GM18873 (cell line): ENCODE results near the gene SLC35B4.
A peak's percentile ranks its signal among the peaks of the same experiment; 100 is the strongest.
"Not testable (repeated sequence)": the region's sequence is repeated elsewhere in the genome, so short reads cannot be mapped to it uniquely, and the experiment has no call there.

Experiments used
- ATAC-seq: cut with Tn5 transposase; IDR thresholded peaks from one replicate; pipeline ENCODE4 v1.9.1; 2021; ENCODE audit warnings: mild to moderate bottlenecking, moderate library complexity, moderate number of reproducible peaks; ENCODE audit not compliant: unreplicated experiment, low FRiP score

Gene SLC35B4

GRCh38 chr7:134297489-134297888, 19.2 kb downstream of the SLC35B4 start:
- ATAC-seq: no peak

- not testable (repeated sequence) for ATAC-seq
Observed at GRCh38 chr7:134295982-134296381, 20.7 kb downstream of the SLC35B4 start.

GRCh38 chr7:134293002-134293740, 23.6 kb downstream of the SLC35B4 start:
- ATAC-seq: peak; percentile 100

- ATAC-seq: no peak
Observed at GRCh38 chr7:134290286-134290685, 26.4 kb downstream of the SLC35B4 start.

- no peak for ATAC-seq
Observed at GRCh38 chr7:134289841-134290240, 26.9 kb downstream of the SLC35B4 start.

GRCh38 chr7:134289423-134289822, 27.3 kb downstream of the SLC35B4 start:
- no peak for ATAC-seq

- ATAC-seq: no peak
Observed at GRCh38 chr7:134287916-134288659, 28.6 kb downstream of the SLC35B4 start.

- no peak for ATAC-seq
Observed at GRCh38 chr7:134284952-134285351, 31.8 kb downstream of the SLC35B4 start.

GRCh38 chr7:134284011-134284410, 32.7 kb downstream of the SLC35B4 start:
- no peak for ATAC-seq

- ATAC-seq: no peak
Observed at GRCh38 chr7:134280508-134280907, 36.2 kb downstream of the SLC35B4 start.

GRCh38 chr7:134279898-134280297, 36.8 kb downstream of the SLC35B4 start:
- ATAC-seq: no peak

- ATAC-seq: no peak
Observed at GRCh38 chr7:134279336-134279735, 37.4 kb downstream of the SLC35B4 start.

- ATAC-seq: no peak
Observed at GRCh38 chr7:134278502-134279153, 38.1 kb downstream of the SLC35B4 start.

- no peak for ATAC-seq
Observed at GRCh38 chr7:134276951-134277350, 39.8 kb downstream of the SLC35B4 start.

- ATAC-seq: no peak
Observed at GRCh38 chr7:134262322-134262721, 54.4 kb downstream of the SLC35B4 start.

- ATAC-seq: no peak
Observed at GRCh38 chr7:134255814-134256213, 60.9 kb downstream of the SLC35B4 start.

- no peak for ATAC-seq
Observed at GRCh38 chr7:134254311-134254710, 62.4 kb downstream of the SLC35B4 start.

- no peak for ATAC-seq
Observed at GRCh38 chr7:134248196-134248595, 68.5 kb downstream of the SLC35B4 start.

GRCh38 chr7:134246761-134247160, 70.0 kb downstream of the SLC35B4 start:
- ATAC-seq: no peak

GRCh38 chr7:134246347-134246746, 70.4 kb downstream of the SLC35B4 start:
- no peak for ATAC-seq

GRCh38 chr7:134245253-134245652, 71.5 kb downstream of the SLC35B4 start:
- no peak for ATAC-seq
